GM19463 (cell line): ENCODE data around the gene LRG1.
"Not testable (repeated sequence)": the region's sequence is repeated elsewhere in the genome, so short reads cannot be mapped to it uniquely, and the experiment has no call there.

Experiments used
- ATAC-seq: cut with Tn5 transposase; IDR thresholded peaks from one replicate; pipeline ENCODE4 v1.9.1; 2021; ENCODE audit warnings: mild to moderate bottlenecking, moderate library complexity; ENCODE audit not compliant: unreplicated experiment

The LRG1 gene

GRCh38 chr19:4553092-4553695, 13.4 kb upstream of the LRG1 start:
- ATAC-seq = no peak

GRCh38 chr19:4552525-4552819, 12.6 kb upstream of the LRG1 start:
- ATAC-seq = no peak

- ATAC-seq = no peak
Observed at GRCh38 chr19:4550479-4551050, 10.7 kb upstream of the LRG1 start.

- ATAC-seq = no peak
Observed at GRCh38 chr19:4550018-4550417, 10.2 kb upstream of the LRG1 start.

GRCh38 chr19:4548238-4548584, 8.4 kb upstream of the LRG1 start:
- no peak for ATAC-seq

GRCh38 chr19:4547303-4548237, 7.7 kb upstream of the LRG1 start:
- ATAC-seq = no peak

GRCh38 chr19:4543842-4544647, 4.2 kb upstream of the LRG1 start:
- ATAC-seq = no peak

- ATAC-seq = no peak
Observed at GRCh38 chr19:4542896-4543841, 3.3 kb upstream of the LRG1 start.

- ATAC-seq = not testable (repeated sequence)
Observed at GRCh38 chr19:4541806-4542145, 1.9 kb upstream of the LRG1 start.

GRCh38 chr19:4541114-4541805, 1.4 kb upstream of the LRG1 start:
- ATAC-seq = no peak

- ATAC-seq = no peak
Observed at GRCh38 chr19:4539169-4539692, 605 bp downstream of the LRG1 start.

GRCh38 chr19:4538601-4538954, 1.3 kb downstream of the LRG1 start:
- ATAC-seq = no peak

- no peak for ATAC-seq
Observed at GRCh38 chr19:4537953-4538600, 1.8 kb downstream of the LRG1 start.

GRCh38 chr19:4536798-4537197, 3.0 kb downstream of the LRG1 start:
- no peak for ATAC-seq

- ATAC-seq = no peak
Observed at GRCh38 chr19:4534836-4535658, 4.8 kb downstream of the LRG1 start, which contains the start of gene PLIN5. PLIN5 (minus strand) TSS chr19:4535224; CDS start chr19:4534074, 1,150 bp downstream.

- ATAC-seq = no peak
Observed at GRCh38 chr19:4533835-4534424, 5.9 kb downstream of the LRG1 start.

GRCh38 chr19:4533334-4533733, 6.5 kb downstream of the LRG1 start:
- ATAC-seq = no peak
